Measurements from ENCODE around the gene BMPR1A. TPM values are rescaled to one million over a fixed set of nuclear protein-coding genes. Genes with fewer than 3 reads are reported as not detected.

BMPR1A gene
- total RNA-seq, 4 donors from 2014 or later: 17.7 to 35.5 (median 26.8) TPM

- intact Hi-C loops (cut with DNase I; ENCODE audit: low total_unique reads): no loop called here
- no peak for DNase-seq (ENCODE audit: low spot score in 2 of 2)
- 90 to 95% methylated on average over 7 of the region's 7 CpGs for WGBS, 2 donors
- TF ChIP-seq, protein P1, sequence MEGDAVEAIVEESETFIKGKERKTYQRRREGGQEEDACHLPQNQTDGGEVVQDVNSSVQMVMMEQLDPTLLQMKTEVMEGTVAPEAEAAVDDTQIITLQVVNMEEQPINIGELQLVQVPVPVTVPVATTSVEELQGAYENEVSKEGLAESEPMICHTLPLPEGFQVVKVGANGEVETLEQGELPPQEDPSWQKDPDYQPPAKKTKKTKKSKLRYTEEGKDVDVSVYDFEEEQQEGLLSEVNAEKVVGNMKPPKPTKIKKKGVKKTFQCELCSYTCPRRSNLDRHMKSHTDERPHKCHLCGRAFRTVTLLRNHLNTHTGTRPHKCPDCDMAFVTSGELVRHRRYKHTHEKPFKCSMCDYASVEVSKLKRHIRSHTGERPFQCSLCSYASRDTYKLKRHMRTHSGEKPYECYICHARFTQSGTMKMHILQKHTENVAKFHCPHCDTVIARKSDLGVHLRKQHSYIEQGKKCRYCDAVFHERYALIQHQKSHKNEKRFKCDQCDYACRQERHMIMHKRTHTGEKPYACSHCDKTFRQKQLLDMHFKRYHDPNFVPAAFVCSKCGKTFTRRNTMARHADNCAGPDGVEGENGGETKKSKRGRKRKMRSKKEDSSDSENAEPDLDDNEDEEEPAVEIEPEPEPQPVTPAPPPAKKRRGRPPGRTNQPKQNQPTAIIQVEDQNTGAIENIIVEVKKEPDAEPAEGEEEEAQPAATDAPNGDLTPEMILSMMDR (IDR thresholded peaks at IDR 0.05): no peak
- TF ChIP-seq POLR2A (IDR thresholded peaks at IDR 0.05): no peak
- H3K4me3 ChIP-seq (ENCODE audit: low read depth, poor library complexity, severe bottlenecking): no peak overlapping the region
Observed at GRCh38 chr10:86827639-86828038, 71.2 kb downstream of the BMPR1A start.

DNA sequence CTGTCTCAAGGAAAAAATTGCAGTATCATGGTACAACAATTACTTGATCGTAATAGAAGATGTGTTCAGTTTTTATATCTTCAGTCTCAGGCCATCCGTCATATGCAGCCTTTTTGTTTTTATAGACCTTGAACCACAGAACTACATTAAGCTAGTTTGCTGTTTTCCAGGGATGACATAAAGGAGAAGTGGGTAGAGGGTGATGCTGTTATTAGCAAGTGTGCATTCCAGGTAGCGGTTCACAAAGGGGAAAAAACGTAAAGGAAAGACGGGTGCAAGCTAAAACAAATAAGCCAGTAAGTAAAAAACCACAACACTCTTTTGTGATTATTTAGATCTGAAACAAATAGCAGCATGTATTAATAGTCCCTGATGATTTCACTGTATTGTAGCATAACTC is 71.7 kb downstream of the BMPR1A start:
- no peak overlapping the region for H3K4me3 ChIP-seq (ENCODE audit: low read depth, poor library complexity, severe bottlenecking)
- 84 to 86% methylated on average over 5 of the region's 5 CpGs for WGBS, 2 donors
- TF ChIP-seq POLR2A (IDR thresholded peaks at IDR 0.05): no peak
- TF ChIP-seq, protein P1 (IDR thresholded peaks at IDR 0.05): no peak
- no peak for DNase-seq (ENCODE audit: low spot score in 2 of 2)
- intact Hi-C loops (cut with DNase I; ENCODE audit: low total_unique reads): no loop called here

DNA sequence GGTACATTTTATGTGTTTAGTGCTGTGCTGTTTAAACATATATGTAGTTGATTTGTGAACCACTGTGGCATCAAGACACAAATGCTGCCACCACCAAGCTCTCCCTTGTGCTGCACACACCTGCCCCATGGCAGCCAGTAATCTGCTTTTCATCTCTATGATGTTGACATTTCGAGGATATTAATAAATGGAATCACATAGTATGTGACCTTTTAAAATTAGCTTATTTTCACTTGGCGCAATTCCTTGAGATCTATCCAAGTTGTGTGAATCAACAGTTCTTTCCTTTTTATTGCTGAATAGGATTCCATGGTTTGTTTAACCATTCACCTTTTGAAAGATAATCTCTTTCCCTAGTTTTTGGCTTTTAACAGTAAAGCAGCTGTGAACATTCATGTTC is 73.1 kb downstream of the BMPR1A start:
- intact Hi-C loops (cut with DNase I; ENCODE audit: low total_unique reads): no loop called here
- 26 to 44% methylated on average over 2 of the region's 2 CpGs for WGBS, 2 donors
- no peak overlapping the region for H3K4me3 ChIP-seq (ENCODE audit: low read depth, poor library complexity, severe bottlenecking)
- no peak for DNase-seq (ENCODE audit: low spot score in 2 of 2)
- TF ChIP-seq POLR2A (IDR thresholded peaks at IDR 0.05): no peak
- TF ChIP-seq, protein P1 (IDR thresholded peaks at IDR 0.05): no peak

DNA sequence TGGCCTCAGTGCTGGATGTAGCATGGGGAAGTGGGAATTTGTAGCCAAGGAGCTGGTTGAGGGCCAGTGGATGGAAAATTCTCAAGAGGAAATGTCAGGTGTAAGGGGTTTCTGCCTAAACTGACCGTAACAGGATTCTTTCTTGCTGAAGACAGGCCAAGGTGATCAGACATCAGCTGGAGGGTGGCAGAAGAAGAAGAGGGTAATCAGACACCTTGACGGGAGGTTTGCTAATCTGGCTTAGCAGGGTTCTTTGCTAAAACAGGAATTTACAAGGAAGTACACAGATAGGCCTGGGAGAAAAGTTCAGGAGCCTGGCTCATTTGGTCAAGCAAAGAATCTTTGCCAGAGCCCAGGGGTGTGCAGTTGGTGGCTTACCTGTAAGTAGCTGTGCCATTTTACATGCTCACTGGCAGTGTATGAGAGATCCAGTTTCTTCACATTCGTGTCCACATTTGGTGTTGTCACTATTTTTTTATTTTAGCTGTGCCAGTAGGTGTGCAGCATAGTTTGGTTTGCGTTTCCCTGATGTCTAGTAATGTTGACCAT is 73.7 kb downstream of the BMPR1A start:
- no peak for DNase-seq (ENCODE audit: low spot score in 2 of 2)

GRCh38 chr10:86833969-86834368 is 77.5 kb downstream of the BMPR1A start:
- TF ChIP-seq, protein P1 (IDR thresholded peaks at IDR 0.05): no peak
- TF ChIP-seq POLR2A (IDR thresholded peaks at IDR 0.05): no peak
- DNase-seq (ENCODE audit: low spot score in 2 of 2): no peak
- intact Hi-C loops (cut with DNase I; ENCODE audit: low total_unique reads): no loop called here
- H3K4me3 ChIP-seq (ENCODE audit: low read depth, poor library complexity, severe bottlenecking): no peak overlapping the region

More for the DNA sequence above, 73.7 kb downstream of the BMPR1A start:
- no peak overlapping the region for H3K4me3 ChIP-seq (ENCODE audit: low read depth, poor library complexity, severe bottlenecking)
- intact Hi-C loops (cut with DNase I; ENCODE audit: low total_unique reads): no loop called here
- 66 to 69% methylated on average over 4 of the region's 4 CpGs for WGBS, 2 donors
- TF ChIP-seq, protein P1 (IDR thresholded peaks at IDR 0.05): no peak
- TF ChIP-seq POLR2A (IDR thresholded peaks at IDR 0.05): no peak

GRCh38 chr10:86836044-86836443 is 79.6 kb downstream of the BMPR1A start:
- intact Hi-C loops (cut with DNase I; ENCODE audit: low total_unique reads): no loop called here
- WGBS, 2 donors: 64 to 74% methylated on average over 1 of the region's 1 CpG
- H3K4me3 ChIP-seq (ENCODE audit: low read depth, poor library complexity, severe bottlenecking): no peak overlapping the region
- no peak for TF ChIP-seq POLR2A (IDR thresholded peaks at IDR 0.05)
- TF ChIP-seq, protein P1 (IDR thresholded peaks at IDR 0.05): no peak
- no peak for DNase-seq (ENCODE audit: low spot score in 2 of 2)

All from lower leg skin (tissue), 4 donors.